SK-N-SH treated with all-trans-retinoic acid at 6 μM for 48 hours (cell line): ENCODE results near the gene OR6J1.
"Not testable (repeated sequence)": the region's sequence is repeated elsewhere in the genome, so short reads cannot be mapped to it uniquely, and the experiment has no call there.

Experiments
- ATAC-seq: fragments of 200-7000 bp; cut with Tn5 transposase; 3 replicates; pipeline ENCODE4 v1.9.1; 2020; ENCODE audit warnings: mild to moderate bottlenecking, moderate library complexity
- ARNTL ChIP-seq: fragments of 450-650 bp; formaldehyde crosslinking; IDR thresholded peaks from 2 replicates; pipeline ENCODE4 v1.5.0; 2020; ENCODE audit warnings: low read depth, mild to moderate bottlenecking, moderate library complexity, borderline replicate concordance
- BACH2 ChIP-seq: fragments of 250-450 bp; sonication (Bioruptor Pico); IDR thresholded peaks from 2 replicates; pipeline ENCODE4 v1.9.0; 2021; ENCODE audit warnings: mild to moderate bottlenecking, borderline replicate concordance
- CSDC2 ChIP-seq: fragments of 250-450 bp; sonication (Bioruptor Pico); IDR thresholded peaks from 2 replicates; pipeline ENCODE4 v1.5.0; 2020; ENCODE audit warnings: mild to moderate bottlenecking, moderate library complexity
- ESRRG ChIP-seq: fragments of 250-450 bp; sonication (Bioruptor Pico); IDR thresholded peaks from 2 replicates; pipeline ENCODE4 v1.6.1; 2021; ENCODE audit warnings: mild to moderate bottlenecking
- GLIS3 ChIP-seq: fragments of 250-450 bp; sonication (Bioruptor Pico); IDR thresholded peaks from 2 replicates; pipeline ENCODE4 v1.5.0; 2020; ENCODE audit warnings: mild to moderate bottlenecking, moderate library complexity
- ISL1 ChIP-seq: fragments of 250-450 bp; sonication (Bioruptor Pico); IDR thresholded peaks from 2 replicates; pipeline ENCODE4 v2.1.2; 2022; ENCODE audit warnings: mild to moderate bottlenecking, moderate library complexity
- PPARA ChIP-seq: fragments of 250-450 bp; sonication (Bioruptor Pico); IDR thresholded peaks from 2 replicates; pipeline ENCODE4 v1.5.0; 2020; ENCODE audit warnings: mild to moderate bottlenecking, borderline replicate concordance
- RARB ChIP-seq: fragments of 250-450 bp; sonication (Bioruptor Pico); IDR thresholded peaks from 2 replicates; pipeline ENCODE4 v1.8.0; 2021; ENCODE audit warnings: mild to moderate bottlenecking, moderate library complexity
- SNAI2 ChIP-seq: fragments of 250-450 bp; sonication (Bioruptor Pico); IDR thresholded peaks from 2 replicates; pipeline ENCODE4 v1.5.0; 2020; ENCODE audit warnings: mild to moderate bottlenecking, moderate library complexity
- TCF4 ChIP-seq: fragments of 250-450 bp; sonication (Bioruptor Pico); IDR thresholded peaks from 2 replicates; pipeline ENCODE4 v1.8.0; 2021; ENCODE audit warnings: mild to moderate bottlenecking, moderate library complexity, borderline replicate concordance
- TOX ChIP-seq: fragments of 250-450 bp; sonication (Bioruptor Pico); IDR thresholded peaks from 2 replicates; pipeline ENCODE4 v1.8.0; 2021; ENCODE audit warnings: mild to moderate bottlenecking, moderate library complexity, borderline replicate concordance
- ZC3H10 ChIP-seq: fragments of 250-450 bp; sonication (Bioruptor Pico); IDR thresholded peaks from 2 replicates; pipeline ENCODE4 v1.5.1; 2021; ENCODE audit warnings: mild to moderate bottlenecking, moderate library complexity
- ZFP3 ChIP-seq: fragments of 250-450 bp; sonication (Bioruptor Pico); IDR thresholded peaks from 2 replicates; pipeline ENCODE4 v1.5.0; 2020; ENCODE audit warnings: mild to moderate bottlenecking, moderate library complexity
- ZFP30 ChIP-seq: fragments of 450-650 bp; formaldehyde crosslinking; IDR thresholded peaks from 2 replicates; pipeline ENCODE4 v1.5.0; 2022; ENCODE audit warnings: mild to moderate bottlenecking, moderate library complexity
- ZNF565 ChIP-seq: fragments of 450-650 bp; formaldehyde crosslinking; conservative IDR thresholded peaks from 2 replicates; pipeline ENCODE4 v1.5.0; 2020; ENCODE audit warnings: low read depth, mild to moderate bottlenecking, moderate library complexity
- ZNF70 ChIP-seq: fragments of 450-650 bp; formaldehyde crosslinking; IDR thresholded peaks from 2 replicates; pipeline ENCODE4 v1.5.0; 2020; ENCODE audit warnings: mild to moderate bottlenecking, moderate library complexity
- ZNF8 ChIP-seq: fragments of 450-650 bp; formaldehyde crosslinking; IDR thresholded peaks from 2 replicates; pipeline ENCODE4 v1.5.0; 2020; ENCODE audit warnings: mild to moderate bottlenecking, moderate library complexity
- TF ChIP-seq, protein P1 (sequence below): fragments of 250-450 bp; sonication (Bioruptor Pico); IDR thresholded peaks from 2 replicates; pipeline ENCODE4 v1.5.1; 2021; ENCODE audit warnings: mild to moderate bottlenecking, moderate library complexity
- TF ChIP-seq, protein P2 (sequence below): fragments of 250-450 bp; sonication (Bioruptor Pico); IDR thresholded peaks from 2 replicates; pipeline ENCODE4 v1.5.1; 2020; ENCODE audit warnings: low read depth, mild to moderate bottlenecking, moderate library complexity
- TF ChIP-seq, protein P3 (sequence below): fragments of 250-450 bp; sonication (Bioruptor Pico); IDR thresholded peaks from 2 replicates; pipeline ENCODE4 v1.8.0; 2021; ENCODE audit warnings: low read depth, mild to moderate bottlenecking, moderate library complexity, borderline replicate concordance
- TF ChIP-seq, protein P4 (sequence below): fragments of 250-450 bp; sonication (Bioruptor Pico); IDR thresholded peaks from 2 replicates; pipeline ENCODE4 v1.8.0; 2020; ENCODE audit warnings: mild to moderate bottlenecking, moderate library complexity, borderline replicate concordance

The OR6J1 gene

DNA sequence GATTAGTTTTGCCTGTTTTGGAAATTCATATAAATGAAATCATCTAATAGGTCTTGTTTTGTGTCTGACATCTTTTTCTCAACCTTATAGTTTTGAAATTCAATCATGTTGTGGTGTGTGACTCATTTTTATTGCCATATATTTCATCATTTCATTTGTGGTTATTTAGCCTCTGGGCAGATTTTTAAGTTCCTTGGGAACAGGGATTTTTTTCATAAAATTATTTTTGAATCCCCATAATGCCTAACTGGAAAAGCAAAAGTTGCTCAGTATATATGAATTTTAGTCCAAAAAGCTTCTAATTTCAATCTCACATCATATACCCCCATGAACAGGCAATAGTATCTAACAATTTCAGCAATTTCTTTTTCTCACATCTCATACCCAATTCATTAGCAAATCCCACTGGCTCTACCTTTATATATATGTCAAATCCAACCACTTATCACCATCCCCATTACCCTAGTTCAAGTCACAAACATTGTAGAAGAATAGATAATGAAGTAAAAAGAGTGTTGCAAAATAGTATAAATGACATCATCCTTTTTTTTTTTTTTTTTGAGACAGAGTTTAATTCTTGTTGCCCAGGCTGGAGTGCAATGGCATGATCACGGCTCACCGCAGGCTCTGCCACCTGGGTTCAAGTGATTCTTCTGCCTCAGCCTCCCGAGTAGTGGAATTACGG, 2.6 kb upstream of the OR6J1 start:
- no peak for ATAC-seq
- no peak for TF ChIP-seq ZNF70
- no peak for TF ChIP-seq ARNTL (CRISPR knock-in tag)
- no peak for TF ChIP-seq GLIS3 (CRISPR knock-in tag)
- TF ChIP-seq, protein P1, sequence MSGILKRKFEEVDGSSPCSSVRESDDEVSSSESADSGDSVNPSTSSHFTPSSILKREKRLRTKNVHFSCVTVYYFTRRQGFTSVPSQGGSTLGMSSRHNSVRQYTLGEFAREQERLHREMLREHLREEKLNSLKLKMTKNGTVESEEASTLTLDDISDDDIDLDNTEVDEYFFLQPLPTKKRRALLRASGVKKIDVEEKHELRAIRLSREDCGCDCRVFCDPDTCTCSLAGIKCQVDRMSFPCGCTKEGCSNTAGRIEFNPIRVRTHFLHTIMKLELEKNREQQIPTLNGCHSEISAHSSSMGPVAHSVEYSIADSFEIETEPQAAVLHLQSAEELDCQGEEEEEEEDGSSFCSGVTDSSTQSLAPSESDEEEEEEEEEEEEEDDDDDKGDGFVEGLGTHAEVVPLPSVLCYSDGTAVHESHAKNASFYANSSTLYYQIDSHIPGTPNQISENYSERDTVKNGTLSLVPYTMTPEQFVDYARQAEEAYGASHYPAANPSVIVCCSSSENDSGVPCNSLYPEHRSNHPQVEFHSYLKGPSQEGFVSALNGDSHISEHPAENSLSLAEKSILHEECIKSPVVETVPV (CRISPR knock-in tag): no peak

DNA sequence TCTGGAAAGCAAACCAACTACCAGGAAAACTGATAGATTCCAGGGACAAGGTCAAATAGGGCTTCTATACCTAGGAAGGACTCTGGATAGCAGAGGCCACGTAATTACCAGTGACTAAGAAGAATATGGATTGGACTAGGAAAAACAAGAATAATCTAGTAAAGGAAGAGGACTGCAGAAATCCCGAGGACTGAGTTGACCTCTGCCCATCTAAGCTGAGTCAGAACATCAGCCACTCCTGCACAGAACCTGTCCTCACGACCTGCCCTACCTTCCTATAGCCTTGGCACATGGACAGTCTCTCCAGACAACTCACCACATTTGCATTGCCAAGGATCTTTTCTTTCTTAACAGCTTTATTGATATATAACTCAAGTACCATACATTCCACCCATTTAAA, 2.3 kb downstream of the OR6J1 start:
- ATAC-seq: no peak
- TF ChIP-seq PPARA (CRISPR knock-in tag): no peak
- TF ChIP-seq ZFP3 (CRISPR knock-in tag): no peak
- no peak for TF ChIP-seq ZNF8 (CRISPR knock-in tag)
- TF ChIP-seq ZNF565: no peak
- TF ChIP-seq BACH2: no peak
- TF ChIP-seq CSDC2: no peak

DNA sequence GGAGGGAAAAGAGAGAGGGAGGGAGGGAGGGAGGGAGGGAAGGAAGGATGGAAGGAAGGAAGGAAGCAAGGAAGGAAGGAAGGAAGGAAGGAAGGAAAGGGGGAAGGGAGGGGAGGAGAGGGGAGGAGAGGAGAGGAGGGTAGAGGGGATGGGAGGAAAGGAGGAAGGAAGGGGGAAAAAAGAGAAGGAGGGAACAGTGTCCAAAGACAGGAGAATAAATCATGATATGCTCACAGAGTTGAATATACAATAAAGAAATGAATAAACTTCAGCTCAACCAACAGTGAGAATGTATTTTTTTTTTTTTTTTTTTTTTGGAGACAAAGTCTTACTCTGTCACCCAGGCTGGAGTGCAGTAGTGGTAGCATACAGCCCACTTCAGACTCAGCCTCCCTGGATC, 4.0 kb downstream of the OR6J1 start:
- TF ChIP-seq TCF4 (CRISPR knock-in tag): no peak
- no peak for TF ChIP-seq ZNF565
- no peak for TF ChIP-seq ZFP30 (CRISPR knock-in tag)
- no peak for TF ChIP-seq PPARA (CRISPR knock-in tag)
- TF ChIP-seq ZC3H10 (CRISPR knock-in tag): no peak
- TF ChIP-seq ESRRG (CRISPR knock-in tag): no peak
- no peak for ATAC-seq

DNA sequence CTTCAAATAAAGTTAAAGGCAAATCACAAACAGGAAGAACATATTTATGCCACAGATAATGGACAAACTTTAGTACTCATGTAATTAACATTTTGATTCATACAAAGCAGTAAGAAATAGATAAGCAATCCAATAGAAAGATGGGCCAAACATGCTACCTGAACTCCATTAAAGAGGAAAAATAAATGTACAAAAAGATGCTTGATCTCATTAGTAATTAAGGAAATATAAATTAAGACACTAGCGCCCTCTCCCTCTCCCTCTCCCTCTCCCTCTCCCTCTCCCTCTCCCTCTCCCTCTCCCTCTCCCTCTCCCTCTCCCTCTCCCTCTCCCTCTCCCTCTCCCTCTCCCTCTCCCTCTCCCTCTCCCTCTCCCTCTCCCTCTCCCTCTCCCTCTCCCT, 8.2 kb downstream of the OR6J1 start:
- ATAC-seq: not testable (repeated sequence)

DNA sequence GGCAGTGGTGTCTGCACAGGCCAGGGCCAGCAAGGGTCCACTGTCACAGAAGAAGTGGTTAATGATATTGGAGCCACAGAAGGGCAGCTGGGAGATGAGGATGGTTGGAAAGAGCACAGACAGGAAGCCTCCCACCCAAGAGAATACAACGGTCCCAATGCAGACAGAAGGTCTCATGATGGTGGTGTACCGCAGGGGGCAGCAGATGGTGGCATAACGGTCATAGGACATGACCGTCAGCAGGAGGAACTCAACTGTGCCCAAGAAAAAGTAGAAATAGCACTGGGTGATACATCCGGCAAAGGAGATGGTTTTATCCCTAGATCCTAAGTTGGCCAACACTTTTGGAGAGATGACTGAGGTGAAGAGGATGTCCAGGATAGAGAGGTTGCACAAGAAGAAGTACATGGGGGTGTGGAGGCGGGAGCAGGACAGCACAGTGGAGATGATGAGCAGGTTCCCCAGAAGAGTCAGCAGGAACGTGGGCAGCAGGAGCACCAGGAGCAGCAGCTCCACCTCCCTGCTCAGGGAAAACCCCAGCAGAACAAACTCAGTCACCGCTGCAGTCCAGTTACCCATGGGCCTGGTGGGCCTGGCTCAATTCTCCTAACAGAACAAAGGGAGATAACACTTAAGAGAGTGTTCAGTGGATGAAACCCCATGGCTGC, 9.8 kb downstream of the OR6J1 start:
- ATAC-seq: no peak
- TF ChIP-seq BACH2 (no peak), CSDC2 (no peak), RARB (no peak)

DNA sequence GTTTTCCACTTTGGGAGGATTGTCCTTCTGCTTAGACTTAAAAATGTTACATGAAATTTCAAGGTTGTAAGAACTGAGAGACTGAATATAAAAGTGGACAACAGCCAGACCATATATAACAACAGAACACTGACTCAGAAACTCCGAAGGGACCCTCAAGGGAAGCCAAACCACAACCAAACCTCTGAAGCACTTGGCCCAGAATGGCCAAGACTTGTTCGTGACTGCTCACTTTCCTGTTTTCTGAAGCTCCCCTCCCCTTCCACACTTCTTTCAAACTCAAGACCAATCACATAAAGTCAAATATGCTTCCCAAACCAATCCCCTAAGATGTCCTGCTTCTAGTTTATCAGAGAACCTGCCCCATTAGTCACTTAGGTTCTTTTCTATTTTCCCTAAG, 13.7 kb downstream of the OR6J1 start:
- TF ChIP-seq, protein P2, sequence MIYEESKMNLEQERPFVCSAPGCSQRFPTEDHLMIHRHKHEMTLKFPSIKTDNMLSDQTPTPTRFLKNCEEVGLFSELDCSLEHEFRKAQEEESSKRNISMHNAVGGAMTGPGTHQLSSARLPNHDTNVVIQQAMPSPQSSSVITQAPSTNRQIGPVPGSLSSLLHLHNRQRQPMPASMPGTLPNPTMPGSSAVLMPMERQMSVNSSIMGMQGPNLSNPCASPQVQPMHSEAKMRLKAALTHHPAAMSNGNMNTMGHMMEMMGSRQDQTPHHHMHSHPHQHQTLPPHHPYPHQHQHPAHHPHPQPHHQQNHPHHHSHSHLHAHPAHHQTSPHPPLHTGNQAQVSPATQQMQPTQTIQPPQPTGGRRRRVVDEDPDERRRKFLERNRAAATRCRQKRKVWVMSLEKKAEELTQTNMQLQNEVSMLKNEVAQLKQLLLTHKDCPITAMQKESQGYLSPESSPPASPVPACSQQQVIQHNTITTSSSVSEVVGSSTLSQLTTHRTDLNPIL (CRISPR knock-in tag): no peak
- TF ChIP-seq ZFP30 (CRISPR knock-in tag) (no peak), TCF4 (CRISPR knock-in tag) (no peak), ZNF8 (CRISPR knock-in tag) (no peak), TOX (CRISPR knock-in tag) (no peak), ISL1 (CRISPR knock-in tag) (no peak), SNAI2 (CRISPR knock-in tag) (no peak), ESRRG (CRISPR knock-in tag) (no peak), PPARA (CRISPR knock-in tag) (no peak), GLIS3 (CRISPR knock-in tag) (no peak), ARNTL (CRISPR knock-in tag) (no peak), ZFP3 (CRISPR knock-in tag) (no peak), RARB (no peak), ZC3H10 (CRISPR knock-in tag) (no peak)
- TF ChIP-seq, protein P3, sequence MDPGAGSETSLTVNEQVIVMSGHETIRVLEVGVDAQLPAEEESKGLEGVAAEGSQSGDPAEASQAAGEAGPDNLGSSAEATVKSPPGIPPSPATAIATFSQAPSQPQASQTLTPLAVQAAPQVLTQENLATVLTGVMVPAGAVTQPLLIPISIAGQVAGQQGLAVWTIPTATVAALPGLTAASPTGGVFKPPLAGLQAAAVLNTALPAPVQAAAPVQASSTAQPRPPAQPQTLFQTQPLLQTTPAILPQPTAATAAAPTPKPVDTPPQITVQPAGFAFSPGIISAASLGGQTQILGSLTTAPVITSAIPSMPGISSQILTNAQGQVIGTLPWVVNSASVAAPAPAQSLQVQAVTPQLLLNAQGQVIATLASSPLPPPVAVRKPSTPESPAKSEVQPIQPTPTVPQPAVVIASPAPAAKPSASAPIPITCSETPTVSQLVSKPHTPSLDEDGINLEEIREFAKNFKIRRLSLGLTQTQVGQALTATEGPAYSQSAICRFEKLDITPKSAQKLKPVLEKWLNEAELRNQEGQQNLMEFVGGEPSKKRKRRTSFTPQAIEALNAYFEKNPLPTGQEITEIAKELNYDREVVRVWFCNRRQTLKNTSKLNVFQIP (CRISPR knock-in tag): no peak
- TF ChIP-seq, protein P4, sequence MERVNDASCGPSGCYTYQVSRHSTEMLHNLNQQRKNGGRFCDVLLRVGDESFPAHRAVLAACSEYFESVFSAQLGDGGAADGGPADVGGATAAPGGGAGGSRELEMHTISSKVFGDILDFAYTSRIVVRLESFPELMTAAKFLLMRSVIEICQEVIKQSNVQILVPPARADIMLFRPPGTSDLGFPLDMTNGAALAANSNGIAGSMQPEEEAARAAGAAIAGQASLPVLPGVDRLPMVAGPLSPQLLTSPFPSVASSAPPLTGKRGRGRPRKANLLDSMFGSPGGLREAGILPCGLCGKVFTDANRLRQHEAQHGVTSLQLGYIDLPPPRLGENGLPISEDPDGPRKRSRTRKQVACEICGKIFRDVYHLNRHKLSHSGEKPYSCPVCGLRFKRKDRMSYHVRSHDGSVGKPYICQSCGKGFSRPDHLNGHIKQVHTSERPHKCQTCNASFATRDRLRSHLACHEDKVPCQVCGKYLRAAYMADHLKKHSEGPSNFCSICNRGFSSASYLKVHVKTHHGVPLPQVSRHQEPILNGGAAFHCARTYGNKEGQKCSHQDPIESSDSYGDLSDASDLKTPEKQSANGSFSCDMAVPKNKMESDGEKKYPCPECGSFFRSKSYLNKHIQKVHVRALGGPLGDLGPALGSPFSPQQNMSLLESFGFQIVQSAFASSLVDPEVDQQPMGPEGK: no peak
- TF ChIP-seq, protein P1 (CRISPR knock-in tag): no peak
- ATAC-seq: no peak
